HCT116 (cell line): ENCODE results near the gene LRRC46. TPM values are rescaled to one million over a fixed set of nuclear protein-coding genes. Genes with fewer than 3 reads are reported as not detected.

Experiments used
- ATAC-seq: fragments of 200-7000 bp; cut with Tn5 transposase; 2 replicates; pipeline ENCODE4 v1.9.1; 2020; ENCODE audit warnings: mild to moderate bottlenecking, moderate library complexity
- BruUV-seq: library from RNA; stranded (reverse); fragments of 400-500 nt; replicated peaks from 2 replicates; lab custom pipeline; 2021; lab: Mats Ljungman, UMichigan
- CTCF ChIA-PET: fragments of 300-600 bp; sonication (Branson Sonifier 250); formaldehyde crosslinking; loops from one replicate; lab custom pipeline; 2021; ENCODE audit warnings: antibody characterized with exemption; lab: Charles Lee
- POLR2A ChIA-PET: fragments of 300-600, 350-600 bp; sonication (Branson Sonifier 250); formaldehyde crosslinking; loops from one replicate; lab custom pipeline; 2021; ENCODE audit warnings: antibody characterized with exemption; lab: Charles Lee
- RAD21 ChIA-PET, 2 experiments: fragments of 300-600 bp; sonication (Branson Sonifier 250); formaldehyde crosslinking; loops; one replicate each; lab custom pipeline; 2023; ENCODE audit warnings: low total read pairs in 2 of 2; ENCODE audit not compliant: uncharacterized antibody in 2 of 2, unreplicated experiment in 2 of 2, low non-redundant PET in 1 of 2; lab: Charles Lee
- DNase-seq: peaks from one replicate; pipeline ENCODE4 v3.0.0-alpha.2; 2010; ENCODE audit warnings: low read depth, low spot score
- H2AFZ ChIP-seq: fragments of 200-600 bp; shearing (Covaris generic), sonication (generic); 2 replicates; pipeline ENCODE4 v1.6.1; 2017; ENCODE audit warnings: low read depth, mixed run types, mixed read lengths, antibody characterized with exemption, low read length; ENCODE audit not compliant: poor library complexity, severe bottlenecking
- H3K27ac ChIP-seq: 2 replicates; pipeline ENCODE4 v1.5.1; 2012; ENCODE audit warnings: low read depth, low read length
- H3K27me3 ChIP-seq: fragments of 200-600 bp; sonication (generic); 2 replicates; pipeline ENCODE4 v1.6.1; 2016; ENCODE audit warnings: mixed run types, low read length, mixed read lengths; ENCODE audit not compliant: insufficient read depth
- H3K36me3 ChIP-seq, 2 experiments: fragments of 200-500 bp in 1 of 2; fragments of 200-600 bp in 1 of 2; sonication (Bioruptor generic) in 1 of 2; sonication (generic) in 1 of 2; 2 replicates each; pipeline versions ENCODE4 v1.5.1 to v1.6.1; 2014 to 2016; ENCODE audit warnings: low read length in 2 of 2, inconsistent platforms in 1 of 2, mixed read lengths in 1 of 2, mixed run types in 1 of 2; ENCODE audit not compliant: insufficient read depth in 2 of 2, control insufficient read depth in 1 of 2
- H3K4me1 ChIP-seq, 2 experiments: fragments of 200-600 bp in 1 of 2; sonication (generic) in 1 of 2; 2 replicates each; pipeline versions ENCODE4 v1.5.1 to v1.6.1; 2012 to 2017; ENCODE audit warnings: low read length in 2 of 2, inconsistent platforms in 1 of 2, mild to moderate bottlenecking in 1 of 2, mixed read lengths in 1 of 2, mixed run types in 1 of 2, moderate library complexity in 1 of 2; ENCODE audit not compliant: insufficient read depth in 2 of 2, control insufficient read depth in 1 of 2
- H3K4me2 ChIP-seq: fragments of 200-600 bp; sonication (generic); 2 replicates; pipeline ENCODE4 v1.6.1; 2017; ENCODE audit warnings: mixed run types, low read length, mixed read lengths
- H3K4me3 ChIP-seq, 2 experiments: fragments of 200-600 bp in 1 of 2; sonication (generic) in 1 of 2; replicated peaks in 1 of 2; 2 replicates each; pipeline ENCODE4 v1.5.1; 2011 to 2016; ENCODE audit warnings: low read length in 2 of 2, control low read depth in 1 of 2, low read depth in 1 of 2, mild to moderate bottlenecking in 1 of 2, mixed read lengths in 1 of 2, mixed run types in 1 of 2
- H3K79me2 ChIP-seq: fragments of 200-600 bp; sonication (generic); 2 replicates; pipeline ENCODE4 v1.6.1; 2017; ENCODE audit warnings: mild to moderate bottlenecking, mixed run types, low read length, moderate library complexity, mixed read lengths; ENCODE audit not compliant: insufficient read depth
- H3K9ac ChIP-seq: fragments of 200-600 bp; sonication (generic); 2 replicates; pipeline ENCODE4 v1.6.1; 2016; ENCODE audit warnings: low read length, mixed read lengths
- H3K9me2 ChIP-seq: fragments of 200-600 bp; sonication (generic), shearing (Covaris generic); 2 replicates; pipeline ENCODE4 v1.6.1; 2017; ENCODE audit warnings: mixed run types, mild to moderate bottlenecking, moderate library complexity; ENCODE audit not compliant: insufficient read depth
- H3K9me3 ChIP-seq, 2 experiments: fragments of 200-500 bp in 1 of 2; fragments of 200-600 bp in 1 of 2; sonication (Bioruptor generic) in 1 of 2; sonication (generic) in 1 of 2; 2 replicates each; pipeline ENCODE4 v1.6.1; 2014 to 2017; ENCODE audit warnings: low read length in 2 of 2, mixed read lengths in 2 of 2, inconsistent platforms in 1 of 2, low read depth in 1 of 2, mild to moderate bottlenecking in 1 of 2, mixed run types in 1 of 2, moderate library complexity in 1 of 2; ENCODE audit not compliant: control insufficient read depth in 1 of 2, insufficient read depth in 1 of 2
- H4K20me1 ChIP-seq: fragments of 200-600 bp; sonication (generic), shearing (Covaris generic); 2 replicates; pipeline ENCODE4 v1.6.1; 2017; ENCODE audit warnings: mixed run types, mild to moderate bottlenecking, moderate library complexity; ENCODE audit not compliant: insufficient read depth
- CBX3 ChIP-seq: IDR thresholded peaks from 2 replicates; pipeline ENCODE4 v1.6.1; 2012; ENCODE audit warnings: low read depth
- CEBPB ChIP-seq: IDR thresholded peaks from 2 replicates; pipeline ENCODE4 v1.6.1; 2012; ENCODE audit warnings: low read depth
- EGR1 ChIP-seq: IDR thresholded peaks from 2 replicates; pipeline ENCODE4 v1.6.1; 2012; ENCODE audit warnings: low read depth
- ELF1 ChIP-seq: IDR thresholded peaks from 2 replicates; pipeline ENCODE4 v1.6.1; 2012; ENCODE audit warnings: low read depth, borderline replicate concordance
- FOSL1 ChIP-seq: IDR thresholded peaks from 2 replicates; pipeline ENCODE4 v1.6.1; 2012; ENCODE audit warnings: low read depth
- JUND ChIP-seq: IDR thresholded peaks from 2 replicates; pipeline ENCODE4 v1.6.1; 2012
- POLR2A ChIP-seq: IDR thresholded peaks from 2 replicates; pipeline ENCODE4 v1.7.0; 2011; ENCODE audit warnings: borderline replicate concordance; ENCODE audit not compliant: insufficient read depth, insufficient read length; ENCODE audit errors: extremely low read depth
- POLR2AphosphoS5 ChIP-seq: IDR thresholded peaks from 2 replicates; pipeline ENCODE4 v1.6.1; 2011; ENCODE audit warnings: mild to moderate bottlenecking, low read depth, low read length, moderate library complexity
- RAD21 ChIP-seq: IDR thresholded peaks from 2 replicates; pipeline ENCODE4 v1.6.1; 2012; ENCODE audit warnings: low read depth, mild to moderate bottlenecking
- SIN3A ChIP-seq: IDR thresholded peaks from 2 replicates; pipeline ENCODE4 v1.6.1; 2012; ENCODE audit warnings: low read depth
- SP1 ChIP-seq: IDR thresholded peaks from 2 replicates; pipeline ENCODE4 v1.6.1; 2012; ENCODE audit warnings: low read depth
- SRF ChIP-seq: IDR thresholded peaks from 2 replicates; pipeline ENCODE4 v1.6.1; 2012; ENCODE audit warnings: low read depth
- TCF7L2 ChIP-seq: IDR thresholded peaks from 2 replicates; pipeline ENCODE4 v1.7.0; 2011; ENCODE audit warnings: borderline replicate concordance, inconsistent platforms; ENCODE audit not compliant: insufficient read depth, insufficient read length; ENCODE audit errors: extremely low read depth
- YY1 ChIP-seq: IDR thresholded peaks from 2 replicates; pipeline ENCODE4 v1.6.1; 2011; ENCODE audit warnings: low read length, low read depth, moderate library complexity, mild to moderate bottlenecking; ENCODE audit not compliant: insufficient replicate concordance; ENCODE audit errors: extremely low read depth
- ZFX ChIP-seq: fragments of 450-650 bp; IDR thresholded peaks from 2 replicates; pipeline ENCODE4 v1.6.1; 2017
- ZNF274 ChIP-seq: fragments of 200-500 bp; sonication (Bioruptor generic); IDR thresholded peaks from 2 replicates; pipeline ENCODE4 v1.6.1; 2014; ENCODE audit warnings: mild to moderate bottlenecking, low read depth, low read length, inconsistent platforms
- intact Hi-C: fragments of 100-400 bp; cut with micrococcal nuclease; formaldehyde crosslinking; loops from 2 replicates; pipeline ENCODE4 v1.10.0; 2022
- total RNA-seq: library from RNA; stranded (reverse); gene quantifications from one replicate; pipeline ENCODE4 v1.2.1, GENCODE V29; 2021; ENCODE audit not compliant: unreplicated experiment
- TF ChIP-seq, protein P1 (sequence below): IDR thresholded peaks from 2 replicates; pipeline ENCODE4 v1.6.1; 2012
- TF ChIP-seq, protein P2 (sequence below): IDR thresholded peaks from 2 replicates; pipeline ENCODE4 v1.6.1; 2012
- TF ChIP-seq, protein P3 (sequence below), 3 experiments: fragments of 200-600 bp in 1 of 3; sonication (generic) in 1 of 3; IDR thresholded peaks in 2 of 3; conservative IDR thresholded peaks in 1 of 3; 2 replicates each; pipeline ENCODE4 v1.5.1; 2012 to 2017; ENCODE audit warnings: low read depth in 2 of 3, low read length in 2 of 3, antibody characterized with exemption in 1 of 3, borderline replicate concordance in 1 of 3, control low read depth in 1 of 3, mild to moderate bottlenecking in 1 of 3, mixed read lengths in 1 of 3, mixed run types in 1 of 3, moderate library complexity in 1 of 3; ENCODE audit not compliant: insufficient read depth in 1 of 3
- TF ChIP-seq, protein P4 (sequence below): IDR thresholded peaks from 2 replicates; pipeline ENCODE4 v1.6.1; 2012; ENCODE audit warnings: low read depth

Gene LRRC46
- total RNA-seq, 1 experiment from 2014 or later, result 0.76 TPM

DNA sequence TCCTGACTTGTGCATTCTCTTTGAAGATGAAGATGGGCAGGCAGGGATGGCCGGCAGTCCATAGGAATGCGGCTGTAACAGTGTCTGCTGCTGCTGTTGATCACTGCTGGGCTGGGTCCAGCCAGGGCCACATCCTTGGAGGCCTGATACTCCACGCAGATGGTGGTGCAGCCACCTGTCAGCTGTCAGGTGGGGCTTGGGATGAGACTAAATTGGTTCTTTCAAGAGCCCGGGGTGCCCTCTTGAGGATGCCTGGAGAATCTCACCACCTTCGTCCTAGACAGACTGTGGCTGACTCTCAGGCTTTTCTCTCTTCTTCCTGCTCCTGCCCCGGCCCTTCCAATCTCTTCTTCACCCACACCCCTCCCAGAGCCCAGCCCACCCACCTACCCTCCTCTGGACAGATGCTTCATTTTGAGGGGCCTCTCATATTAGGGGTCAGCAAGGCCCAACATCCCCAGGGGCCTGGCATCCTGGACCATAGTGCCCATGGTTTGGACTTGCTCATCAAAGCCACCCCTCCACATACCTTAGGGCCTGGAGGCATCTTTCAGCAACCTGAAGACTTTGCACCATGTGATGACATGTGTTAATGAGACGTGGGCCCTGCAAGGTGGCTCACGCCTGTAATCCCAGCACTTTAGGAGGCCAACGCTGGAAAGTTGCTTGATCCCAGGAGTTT, 29.0 kb upstream of the LRRC46 start:
- BruUV-seq, result no TSS peak
- RAD21 ChIA-PET, result no interaction called here
- no peak for TF ChIP-seq SP1
- no peak for TF ChIP-seq FOSL1
- TF ChIP-seq ZNF274, result no peak
- TF ChIP-seq RAD21, result peak; percentile 94
- no peak for TF ChIP-seq EGR1
- no peak for TF ChIP-seq ELF1
- TF ChIP-seq POLR2A, result no peak
- TF ChIP-seq SIN3A, result no peak
- TF ChIP-seq, protein P1, sequence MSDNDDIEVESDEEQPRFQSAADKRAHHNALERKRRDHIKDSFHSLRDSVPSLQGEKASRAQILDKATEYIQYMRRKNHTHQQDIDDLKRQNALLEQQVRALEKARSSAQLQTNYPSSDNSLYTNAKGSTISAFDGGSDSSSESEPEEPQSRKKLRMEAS, result no peak
- TF ChIP-seq, protein P2, sequence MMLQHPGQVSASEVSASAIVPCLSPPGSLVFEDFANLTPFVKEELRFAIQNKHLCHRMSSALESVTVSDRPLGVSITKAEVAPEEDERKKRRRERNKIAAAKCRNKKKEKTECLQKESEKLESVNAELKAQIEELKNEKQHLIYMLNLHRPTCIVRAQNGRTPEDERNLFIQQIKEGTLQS, result no peak
- TF ChIP-seq CBX3, result no peak
- no peak for TF ChIP-seq POLR2AphosphoS5
- no peak for TF ChIP-seq JUND
- TF ChIP-seq, protein P3, sequence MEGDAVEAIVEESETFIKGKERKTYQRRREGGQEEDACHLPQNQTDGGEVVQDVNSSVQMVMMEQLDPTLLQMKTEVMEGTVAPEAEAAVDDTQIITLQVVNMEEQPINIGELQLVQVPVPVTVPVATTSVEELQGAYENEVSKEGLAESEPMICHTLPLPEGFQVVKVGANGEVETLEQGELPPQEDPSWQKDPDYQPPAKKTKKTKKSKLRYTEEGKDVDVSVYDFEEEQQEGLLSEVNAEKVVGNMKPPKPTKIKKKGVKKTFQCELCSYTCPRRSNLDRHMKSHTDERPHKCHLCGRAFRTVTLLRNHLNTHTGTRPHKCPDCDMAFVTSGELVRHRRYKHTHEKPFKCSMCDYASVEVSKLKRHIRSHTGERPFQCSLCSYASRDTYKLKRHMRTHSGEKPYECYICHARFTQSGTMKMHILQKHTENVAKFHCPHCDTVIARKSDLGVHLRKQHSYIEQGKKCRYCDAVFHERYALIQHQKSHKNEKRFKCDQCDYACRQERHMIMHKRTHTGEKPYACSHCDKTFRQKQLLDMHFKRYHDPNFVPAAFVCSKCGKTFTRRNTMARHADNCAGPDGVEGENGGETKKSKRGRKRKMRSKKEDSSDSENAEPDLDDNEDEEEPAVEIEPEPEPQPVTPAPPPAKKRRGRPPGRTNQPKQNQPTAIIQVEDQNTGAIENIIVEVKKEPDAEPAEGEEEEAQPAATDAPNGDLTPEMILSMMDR (IDR thresholded peaks at IDR 0.05 in 2 of 3, conservative IDR thresholded peaks at IDR 0.05 in 1 of 3; ENCODE audit: borderline replicate concordance in 1 of 3, insufficient read depth in 1 of 3, low read depth in 2 of 3, low read length in 2 of 3), result peak; percentile 77 to 90 (median 89)
- TF ChIP-seq YY1, result no peak
- TF ChIP-seq CEBPB, result no peak
- peak; percentile 17 for TF ChIP-seq TCF7L2
- TF ChIP-seq SRF, result no peak
- TF ChIP-seq ZFX, result no peak
- TF ChIP-seq, protein P4, sequence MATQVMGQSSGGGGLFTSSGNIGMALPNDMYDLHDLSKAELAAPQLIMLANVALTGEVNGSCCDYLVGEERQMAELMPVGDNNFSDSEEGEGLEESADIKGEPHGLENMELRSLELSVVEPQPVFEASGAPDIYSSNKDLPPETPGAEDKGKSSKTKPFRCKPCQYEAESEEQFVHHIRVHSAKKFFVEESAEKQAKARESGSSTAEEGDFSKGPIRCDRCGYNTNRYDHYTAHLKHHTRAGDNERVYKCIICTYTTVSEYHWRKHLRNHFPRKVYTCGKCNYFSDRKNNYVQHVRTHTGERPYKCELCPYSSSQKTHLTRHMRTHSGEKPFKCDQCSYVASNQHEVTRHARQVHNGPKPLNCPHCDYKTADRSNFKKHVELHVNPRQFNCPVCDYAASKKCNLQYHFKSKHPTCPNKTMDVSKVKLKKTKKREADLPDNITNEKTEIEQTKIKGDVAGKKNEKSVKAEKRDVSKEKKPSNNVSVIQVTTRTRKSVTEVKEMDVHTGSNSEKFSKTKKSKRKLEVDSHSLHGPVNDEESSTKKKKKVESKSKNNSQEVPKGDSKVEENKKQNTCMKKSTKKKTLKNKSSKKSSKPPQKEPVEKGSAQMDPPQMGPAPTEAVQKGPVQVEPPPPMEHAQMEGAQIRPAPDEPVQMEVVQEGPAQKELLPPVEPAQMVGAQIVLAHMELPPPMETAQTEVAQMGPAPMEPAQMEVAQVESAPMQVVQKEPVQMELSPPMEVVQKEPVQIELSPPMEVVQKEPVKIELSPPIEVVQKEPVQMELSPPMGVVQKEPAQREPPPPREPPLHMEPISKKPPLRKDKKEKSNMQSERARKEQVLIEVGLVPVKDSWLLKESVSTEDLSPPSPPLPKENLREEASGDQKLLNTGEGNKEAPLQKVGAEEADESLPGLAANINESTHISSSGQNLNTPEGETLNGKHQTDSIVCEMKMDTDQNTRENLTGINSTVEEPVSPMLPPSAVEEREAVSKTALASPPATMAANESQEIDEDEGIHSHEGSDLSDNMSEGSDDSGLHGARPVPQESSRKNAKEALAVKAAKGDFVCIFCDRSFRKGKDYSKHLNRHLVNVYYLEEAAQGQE, result no peak

More for the DNA sequence above, 29.0 kb upstream of the LRRC46 start:
- H3K9ac ChIP-seq, result no peak overlapping the region
- intact Hi-C loops, result loop anchor here (1.0 to 5.0 kb wide), 5 partner anchors 26 to 181 kb away; partner anchors contain the start of gene TBX21
- H3K9me3 ChIP-seq, result no peaks in the 10 kb centered on the region
- H3K4me3 ChIP-seq, result no peak overlapping the region
- peaks cover 11% of the 10 kb centered on the region; the same call in 1 of the 2 replicates for H3K27me3 ChIP-seq
- peak; percentile 68 for DNase-seq
- H3K9me2 ChIP-seq, result no peaks in the 10 kb centered on the region
- H3K4me1 ChIP-seq, result no peaks in the 10 kb centered on the region
- POLR2A ChIA-PET, result no interaction called here
- H3K36me3 ChIP-seq, result no peaks in the 10 kb centered on the region
- CTCF ChIA-PET, result interaction anchor here (0.7 to 1.3 kb wide), 3 partner anchors 16 to 139 kb away, joined by 3 to 5 read pairs (median 3); no protein-coding TSS in a partner anchor
- H3K27ac ChIP-seq, result no peak overlapping the region
- H3K79me2 ChIP-seq, result no peaks in the 10 kb centered on the region
- no peak overlapping the region for H3K4me2 ChIP-seq
- no peak overlapping the region for H2AFZ ChIP-seq
- peak; percentile 99 for ATAC-seq
- no peaks in the 10 kb centered on the region for H4K20me1 ChIP-seq
